IPS DF 19.7 (cell line): Measurements from ENCODE around the gene NTRK1.

ENCODE experiments used
- DNase-seq: peaks from one replicate; pipeline ENCODE4 v3.0.0-alpha.2; 2013; ENCODE audit warnings: low read depth, low spot score

Gene NTRK1

GRCh38 chr1:156880473-156880872 is 19.8 kb downstream of the NTRK1 start:
- DNase-seq, result no peak

GRCh38 chr1:156881101-156881500 is 20.4 kb downstream of the NTRK1 start:
- no peak for DNase-seq

GRCh38 chr1:156881663-156882062 is 21.0 kb downstream of the NTRK1 start:
- no peak for DNase-seq

GRCh38 chr1:156882543-156882942 is 21.9 kb downstream of the NTRK1 start:
- DNase-seq, result no peak

- no peak for DNase-seq
Measured at GRCh38 chr1:156883919-156884318, 23.3 kb downstream of the NTRK1 start.

GRCh38 chr1:156884560-156885184 is 24.0 kb downstream of the NTRK1 start:
- DNase-seq, result no peak

GRCh38 chr1:156885314-156885713 is 24.6 kb downstream of the NTRK1 start:
- no peak for DNase-seq

- DNase-seq, result no peak
Measured at GRCh38 chr1:156885880-156886355, 25.3 kb downstream of the NTRK1 start.

- no peak for DNase-seq
Measured at GRCh38 chr1:156886583-156887281, 26.1 kb downstream of the NTRK1 start.

GRCh38 chr1:156887317-156887716 is 26.7 kb downstream of the NTRK1 start:
- DNase-seq, result no peak

- DNase-seq, result no peak
Measured at GRCh38 chr1:156887734-156888133, 27.1 kb downstream of the NTRK1 start.

GRCh38 chr1:156889802-156890580 is 29.3 kb downstream of the NTRK1 start:
- peak; percentile 52 for DNase-seq

- no peak for DNase-seq
Measured at GRCh38 chr1:156892190-156893047, 31.8 kb downstream of the NTRK1 start.

- no peak for DNase-seq
Measured at GRCh38 chr1:156893048-156893953, 32.6 kb downstream of the NTRK1 start, which contains the start of gene PEAR1. Gene PEAR1, plus strand, starts transcription at chr1:156893718. Its CDS starts 10,209 bp downstream, at chr1:156903927.

- no peak for DNase-seq
Measured at GRCh38 chr1:156894001-156894400, 33.3 kb downstream of the NTRK1 start.

GRCh38 chr1:156894711-156895454 is 34.2 kb downstream of the NTRK1 start:
- DNase-seq, result no peak

- no peak for DNase-seq
Measured at GRCh38 chr1:156895455-156895812, 34.8 kb downstream of the NTRK1 start.

GRCh38 chr1:156895927-156896326 is 35.3 kb downstream of the NTRK1 start:
- no peak for DNase-seq

- no peak for DNase-seq
Measured at GRCh38 chr1:156896490-156897033, 35.9 kb downstream of the NTRK1 start.
